Measurements from ENCODE around the gene PRDM13. TPM values are rescaled to one million over a fixed set of nuclear protein-coding genes. Genes with fewer than 3 reads are reported as not detected.

The PRDM13 gene
- total and polyA plus RNA-seq, 2 of the 8 experiments (the other 6 are each of a cell fraction or from before 2014, with no cell fraction given), result 0.05 to 0.09 TPM

DNA sequence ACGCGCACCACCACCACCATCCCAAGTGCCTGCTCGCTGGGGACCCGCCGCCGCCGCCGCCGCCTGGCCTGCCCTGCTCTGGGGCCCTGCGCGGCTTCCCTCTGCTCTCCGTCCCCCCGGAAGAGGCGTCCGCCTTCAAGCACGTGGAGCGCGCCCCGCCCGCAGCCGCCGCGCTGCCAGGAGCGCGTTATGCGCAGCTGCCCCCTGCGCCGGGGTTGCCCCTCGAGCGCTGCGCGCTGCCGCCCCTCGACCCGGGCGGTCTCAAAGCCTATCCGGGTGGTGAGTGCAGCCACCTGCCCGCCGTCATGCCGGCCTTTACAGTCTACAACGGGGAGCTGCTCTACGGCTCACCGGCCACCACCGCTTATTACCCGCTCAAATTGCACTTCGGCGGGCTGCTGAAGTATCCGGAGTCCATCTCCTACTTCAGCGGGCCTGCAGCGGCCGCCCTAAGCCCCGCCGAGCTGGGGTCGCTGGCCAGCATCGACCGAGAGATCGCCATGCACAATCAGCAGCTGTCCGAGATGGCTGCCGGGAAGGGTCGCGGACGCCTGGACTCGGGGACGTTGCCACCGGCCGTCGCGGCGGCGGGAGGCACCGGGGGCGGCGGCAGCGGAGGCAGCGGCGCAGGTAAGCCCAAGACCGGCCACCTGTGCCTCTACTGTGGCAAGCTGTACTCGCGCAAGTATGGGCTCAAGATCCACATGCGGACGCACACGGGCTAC lies 7.2 kb downstream of the PRDM13 start (continued):
- TF ChIP-seq SUZ12 (IDR thresholded peaks at IDR 0.05; ENCODE audit: low read length), result no peak; the same call in 1 of the 2 replicates
- TF ChIP-seq KDM4A (IDR thresholded peaks at IDR 0.05; ENCODE audit: low read depth, low read length, severe bottlenecking), result peak; percentile 93
- no peak for TF ChIP-seq GTF2F1 (IDR thresholded peaks at IDR 0.05; ENCODE audit: borderline replicate concordance, low read depth, low read length)
- TF ChIP-seq HDAC6 (IDR thresholded peaks at IDR 0.05; ENCODE audit: low read depth, low read length), result no peak
- no peak for TF ChIP-seq POLR2AphosphoS5 (IDR thresholded peaks at IDR 0.05; ENCODE audit: low read depth, low read length)
- no peak for TF ChIP-seq SIN3A (conservative IDR thresholded peaks at IDR 0.05 in 1 of 2, IDR thresholded peaks at IDR 0.05 in 1 of 2; ENCODE audit: low read depth in 1 of 2, low read length in 2 of 2)
- TF ChIP-seq EGR1 (IDR thresholded peaks at IDR 0.05; ENCODE audit: borderline replicate concordance, low read depth, low read length), result no peak
- TF ChIP-seq BACH1 (IDR thresholded peaks at IDR 0.05; ENCODE audit: low read length), result no peak
- TF ChIP-seq CEBPB (IDR thresholded peaks at IDR 0.05; ENCODE audit: low read depth, low read length), result no peak
- TF ChIP-seq PHF8 (conservative IDR thresholded peaks at IDR 0.05; ENCODE audit: low read depth, low read length), result 0 out of 2 replicates have a peak, but pooled peaks have one; percentile 23
- no peak for TF ChIP-seq SIRT6 (IDR thresholded peaks at IDR 0.05; ENCODE audit: low read length)
- TF ChIP-seq EZH2 (IDR thresholded peaks at IDR 0.05; ENCODE audit: low read depth, low read length, severe bottlenecking), result no peak
- no peak for TF ChIP-seq POLR2A (IDR thresholded peaks at IDR 0.05; ENCODE audit: control extremely low read depth in 1 of 2, low read depth in 2 of 2, low read length in 2 of 2)
- TF ChIP-seq TAF1 (IDR thresholded peaks at IDR 0.05; ENCODE audit: low read depth, low read length), result no peak
- no peak for TF ChIP-seq MAFK (IDR thresholded peaks at IDR 0.05; ENCODE audit: low read depth, low read length)
